NCI-H526 (cell line): ENCODE measurements around the gene SIRPA.
A peak's percentile ranks its signal among the peaks of the same experiment; 100 is the strongest.

ENCODE experiments used
- DNase-seq, 2 experiments: peaks; one replicate each; lab custom pipeline; 2025; lab: John Stamatoyannopoulos, UW

SIRPA gene

GRCh38 chr20:1870792-1871550 lies 24.2 kb upstream of the SIRPA start:
- DNase-seq = no peak

- no peak for DNase-seq
Observed at GRCh38 chr20:1871807-1872458, 23.3 kb upstream of the SIRPA start.

- DNase-seq = no peak
Observed at GRCh38 chr20:1872459-1873097, 22.6 kb upstream of the SIRPA start.

GRCh38 chr20:1874450-1875182 lies 20.6 kb upstream of the SIRPA start:
- no peak for DNase-seq

GRCh38 chr20:1875183-1875554 lies 20.0 kb upstream of the SIRPA start:
- DNase-seq = no peak

- peak; percentile 38 to 63 for DNase-seq
Observed at GRCh38 chr20:1875762-1876161, 19.4 kb upstream of the SIRPA start.

- DNase-seq = peak in 1 of 2 experiments; percentile 48
Observed at GRCh38 chr20:1876217-1876921, 18.8 kb upstream of the SIRPA start.

- peak in 1 of 2 experiments; percentile 63 for DNase-seq
Observed at GRCh38 chr20:1876975-1877608, 18.1 kb upstream of the SIRPA start.

GRCh38 chr20:1877609-1878200 lies 17.5 kb upstream of the SIRPA start:
- peak in 1 of 2 experiments; percentile 33 for DNase-seq

- DNase-seq = peak; percentile 97 to 98
Observed at GRCh38 chr20:1879369-1879768, 15.8 kb upstream of the SIRPA start.

GRCh38 chr20:1879934-1880333 lies 15.3 kb upstream of the SIRPA start:
- peak; percentile 66 to 73 for DNase-seq

- DNase-seq = peak in 1 of 2 experiments; percentile 45
Observed at GRCh38 chr20:1880529-1881239, 14.5 kb upstream of the SIRPA start.

- DNase-seq = peak in 1 of 2 experiments; percentile 28
Observed at GRCh38 chr20:1881240-1881835, 13.9 kb upstream of the SIRPA start.

GRCh38 chr20:1882026-1882425 lies 13.2 kb upstream of the SIRPA start:
- no peak for DNase-seq

GRCh38 chr20:1883986-1884385 lies 11.2 kb upstream of the SIRPA start:
- peak; percentile 64 to 87 for DNase-seq

- no peak for DNase-seq
Observed at GRCh38 chr20:1885254-1885653, 10.0 kb upstream of the SIRPA start.

GRCh38 chr20:1885940-1886693 lies 9.1 kb upstream of the SIRPA start:
- DNase-seq = no peak

- DNase-seq = no peak
Observed at GRCh38 chr20:1887321-1887720, 7.9 kb upstream of the SIRPA start.

GRCh38 chr20:1887756-1888155 lies 7.5 kb upstream of the SIRPA start:
- DNase-seq = no peak
